Measurements from ENCODE around the gene LCN10. TPM values are rescaled to one million over a fixed set of nuclear protein-coding genes. Genes with fewer than 3 reads are reported as not detected.
A peak's percentile ranks its signal among the peaks of the same experiment; 100 is the strongest.

LCN10 gene
- total and polyA plus RNA-seq, 2 of the 13 experiments (the other 11 are each of a cell fraction or from before 2014, with no cell fraction given) = 0.53 to 0.61 TPM

GRCh38 chr9:136728080-136728547, 14.6 kb downstream of the LCN10 start (continued):
- TF ChIP-seq ZNF605 (CRISPR knock-in tag; IDR thresholded peaks at IDR 0.05) = no peak
- TF ChIP-seq NONO (IDR thresholded peaks at IDR 0.05) = no peak
- peak; percentile 95; the same call in 1 of the 2 replicates for TF ChIP-seq NONO (CRISPR knock-in tag; conservative IDR thresholded peaks at IDR 0.05)
- TF ChIP-seq HBP1 (CRISPR knock-in tag; IDR thresholded peaks at IDR 0.05; ENCODE audit: low read depth) = peak; percentile 86
- peak; percentile 40; the same call in 1 of the 2 replicates for TF ChIP-seq ZBTB2 (CRISPR knock-in tag; IDR thresholded peaks at IDR 0.05; ENCODE audit: low read depth)
- no peak; the same call in 1 of the 2 replicates for TF ChIP-seq GFI1 (CRISPR knock-in tag; IDR thresholded peaks at IDR 0.05; ENCODE audit: borderline replicate concordance)
- TF ChIP-seq ATF3 (CRISPR knock-in tag; IDR thresholded peaks at IDR 0.05) = peak; percentile 75
- TF ChIP-seq SMAD3 (CRISPR knock-in tag; IDR thresholded peaks at IDR 0.05) = peak; percentile 72; the same call in 1 of the 2 replicates
- TF ChIP-seq ZNF543 (CRISPR knock-in tag; IDR thresholded peaks at IDR 0.05) = no peak
- TF ChIP-seq EHMT2 (IDR thresholded peaks at IDR 0.05; ENCODE audit: borderline replicate concordance, low read depth, low read length) = no peak
- TF ChIP-seq, protein P1, sequence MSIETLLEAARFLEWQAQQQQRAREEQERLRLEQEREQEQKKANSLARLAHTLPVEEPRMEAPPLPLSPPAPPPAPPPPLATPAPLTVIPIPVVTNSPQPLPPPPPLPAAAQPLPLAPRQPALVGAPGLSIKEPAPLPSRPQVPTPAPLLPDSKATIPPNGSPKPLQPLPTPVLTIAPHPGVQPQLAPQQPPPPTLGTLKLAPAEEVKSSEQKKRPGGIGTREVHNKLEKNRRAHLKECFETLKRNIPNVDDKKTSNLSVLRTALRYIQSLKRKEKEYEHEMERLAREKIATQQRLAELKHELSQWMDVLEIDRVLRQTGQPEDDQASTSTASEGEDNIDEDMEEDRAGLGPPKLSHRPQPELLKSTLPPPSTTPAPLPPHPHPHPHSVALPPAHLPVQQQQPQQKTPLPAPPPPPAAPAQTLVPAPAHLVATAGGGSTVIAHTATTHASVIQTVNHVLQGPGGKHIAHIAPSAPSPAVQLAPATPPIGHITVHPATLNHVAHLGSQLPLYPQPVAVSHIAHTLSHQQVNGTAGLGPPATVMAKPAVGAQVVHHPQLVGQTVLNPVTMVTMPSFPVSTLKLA (IDR thresholded peaks at IDR 0.05) = no peak; the same call in 1 of the 2 replicates
- TF ChIP-seq MYC (CRISPR knock-in tag; IDR thresholded peaks at IDR 0.05; ENCODE audit: borderline replicate concordance) = peak; percentile 99
- peak; percentile 69; the same call in 1 of the 2 replicates for TF ChIP-seq ZNF788 (CRISPR knock-in tag; IDR thresholded peaks at IDR 0.05; ENCODE audit: borderline replicate concordance)
- TF ChIP-seq ETV6 (CRISPR knock-in tag; conservative IDR thresholded peaks at IDR 0.05) = no peak; the same call in 1 of the 2 replicates
- TF ChIP-seq TOPORS (CRISPR knock-in tag; IDR thresholded peaks at IDR 0.05) = peak; percentile 80
- TF ChIP-seq SOX13 (IDR thresholded peaks at IDR 0.05) = peak; percentile 52; the same call in 1 of the 2 replicates
- peak in 1 of 2 experiments; percentile 69; a peak in 2 of 4 replicates for TF ChIP-seq SOX13 (CRISPR knock-in tag; conservative IDR thresholded peaks at IDR 0.05 in 1 of 2, IDR thresholded peaks at IDR 0.05 in 1 of 2)
- TF ChIP-seq SUZ12 (IDR thresholded peaks at IDR 0.05; ENCODE audit: low read depth, low read length) = no peak
- no peak for TF ChIP-seq ATF1 (CRISPR knock-in tag; IDR thresholded peaks at IDR 0.05)
- no peak for TF ChIP-seq LRRFIP1 (CRISPR knock-in tag; conservative IDR thresholded peaks at IDR 0.05)
- peak; percentile 91 for TF ChIP-seq KAT8 (CRISPR knock-in tag; IDR thresholded peaks at IDR 0.05)
- TF ChIP-seq, protein P2, sequence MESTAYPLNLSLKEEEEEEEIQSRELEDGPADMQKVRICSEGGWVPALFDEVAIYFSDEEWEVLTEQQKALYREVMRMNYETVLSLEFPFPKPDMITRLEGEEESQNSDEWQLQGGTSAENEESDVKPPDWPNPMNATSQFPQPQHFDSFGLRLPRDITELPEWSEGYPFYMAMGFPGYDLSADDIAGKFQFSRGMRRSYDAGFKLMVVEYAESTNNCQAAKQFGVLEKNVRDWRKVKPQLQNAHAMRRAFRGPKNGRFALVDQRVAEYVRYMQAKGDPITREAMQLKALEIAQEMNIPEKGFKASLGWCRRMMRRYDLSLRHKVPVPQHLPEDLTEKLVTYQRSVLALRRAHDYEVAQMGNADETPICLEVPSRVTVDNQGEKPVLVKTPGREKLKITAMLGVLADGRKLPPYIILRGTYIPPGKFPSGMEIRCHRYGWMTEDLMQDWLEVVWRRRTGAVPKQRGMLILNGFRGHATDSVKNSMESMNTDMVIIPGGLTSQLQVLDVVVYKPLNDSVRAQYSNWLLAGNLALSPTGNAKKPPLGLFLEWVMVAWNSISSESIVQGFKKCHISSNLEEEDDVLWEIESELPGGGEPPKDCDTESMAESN (CRISPR knock-in tag; conservative IDR thresholded peaks at IDR 0.05) = peak; percentile 83; the same call in 1 of the 2 replicates
